COLO668 (cell line): ENCODE data around the gene OPN1LW.
"Not testable (repeated sequence)": the region's sequence is repeated elsewhere in the genome, so short reads cannot be mapped to it uniquely, and the experiment has no call there.

ENCODE experiments used
- DNase-seq: peaks from one replicate; lab custom pipeline; 2025; ENCODE audit not compliant: unreplicated experiment; lab: John Stamatoyannopoulos, UW

The OPN1LW gene

GRCh38 chrX:154144010-154144409, at the start of gene OPN1LW:
Gene OPN1LW (plus strand): TSS chrX:154144243. CDS start chrX:154144284, 41 bp downstream.
- not testable (repeated sequence) for DNase-seq

GRCh38 chrX:154094833-154095232, 49.2 kb upstream of the OPN1LW start:
- no peak for DNase-seq

- peak; percentile 34 for DNase-seq
Observed at GRCh38 chrX:154096140-154097002, 47.7 kb upstream of the OPN1LW start.

- peak; percentile 88 for DNase-seq
Observed at GRCh38 chrX:154097003-154097588, 46.9 kb upstream of the OPN1LW start.

- peak; percentile 98 for DNase-seq
Observed at GRCh38 chrX:154097589-154098541, 46.2 kb upstream of the OPN1LW start, which contains the start of gene MECP2. Gene MECP2 (minus strand): TSS chrX:154097717.

GRCh38 chrX:154098551-154098950, 45.5 kb upstream of the OPN1LW start:
- no peak for DNase-seq

- no peak for DNase-seq
Observed at GRCh38 chrX:154113729-154114128, 30.3 kb upstream of the OPN1LW start.

GRCh38 chrX:154114652-154115051, 29.4 kb upstream of the OPN1LW start:
- no peak for DNase-seq

GRCh38 chrX:154115071-154115470, 29.0 kb upstream of the OPN1LW start:
- no peak for DNase-seq

GRCh38 chrX:154115750-154116149, 28.3 kb upstream of the OPN1LW start:
- DNase-seq: no peak

- DNase-seq: no peak
Observed at GRCh38 chrX:154116426-154117211, 27.4 kb upstream of the OPN1LW start.

- no peak for DNase-seq
Observed at GRCh38 chrX:154117566-154117965, 26.5 kb upstream of the OPN1LW start.

- no peak for DNase-seq
Observed at GRCh38 chrX:154120567-154120966, 23.5 kb upstream of the OPN1LW start.

- DNase-seq: no peak
Observed at GRCh38 chrX:154121207-154121606, 22.8 kb upstream of the OPN1LW start.

GRCh38 chrX:154121961-154122360, 22.1 kb upstream of the OPN1LW start:
- DNase-seq: no peak

GRCh38 chrX:154123241-154124219, 20.5 kb upstream of the OPN1LW start:
- DNase-seq: no peak

- no peak for DNase-seq
Observed at GRCh38 chrX:154125391-154126040, 18.5 kb upstream of the OPN1LW start.

- no peak for DNase-seq
Observed at GRCh38 chrX:154126101-154126500, 17.9 kb upstream of the OPN1LW start.

GRCh38 chrX:154131955-154132354, 12.1 kb upstream of the OPN1LW start:
- DNase-seq: no peak
